T-helper 2 cell treated with Interferon-gamma antibody and Interleukin-4, amounts not matched to agents 5 μg/mL and 100 μg/mL, for 36 hours (primary cell): Measurements from ENCODE around the gene BLOC1S5.
A peak's percentile ranks its signal among the peaks of the same experiment; 100 is the strongest.
"Not testable (repeated sequence)": the region's sequence is repeated elsewhere in the genome, so short reads cannot be mapped to it uniquely, and the experiment has no call there.

Experiments
- DNase-seq: peaks from one replicate; pipeline ENCODE4 v3.0.0; 2021; ENCODE audit warnings: low spot score
- H3K27ac Mint-ChIP-seq: one replicate; pipeline ENCODE4 v1.8.0; 2021; ENCODE audit warnings: mild to moderate bottlenecking, mixed read lengths
- H3K27me3 Mint-ChIP-seq: one replicate; pipeline ENCODE4 v1.8.0; 2021; ENCODE audit warnings: low read depth, mixed read lengths
- H3K36me3 Mint-ChIP-seq: one replicate; pipeline ENCODE4 v1.8.0; 2021; ENCODE audit warnings: low read depth, mixed read lengths
- H3K4me1 Mint-ChIP-seq: one replicate; pipeline ENCODE4 v1.8.0; 2021; ENCODE audit warnings: low read depth, mixed read lengths
- H3K4me3 Mint-ChIP-seq: one replicate; pipeline ENCODE4 v1.8.0; 2022; ENCODE audit warnings: mild to moderate bottlenecking, moderate library complexity, mixed read lengths
- H3K9me3 Mint-ChIP-seq: one replicate; pipeline ENCODE4 v1.8.0; 2021; ENCODE audit warnings: mixed read lengths

BLOC1S5 gene

DNA sequence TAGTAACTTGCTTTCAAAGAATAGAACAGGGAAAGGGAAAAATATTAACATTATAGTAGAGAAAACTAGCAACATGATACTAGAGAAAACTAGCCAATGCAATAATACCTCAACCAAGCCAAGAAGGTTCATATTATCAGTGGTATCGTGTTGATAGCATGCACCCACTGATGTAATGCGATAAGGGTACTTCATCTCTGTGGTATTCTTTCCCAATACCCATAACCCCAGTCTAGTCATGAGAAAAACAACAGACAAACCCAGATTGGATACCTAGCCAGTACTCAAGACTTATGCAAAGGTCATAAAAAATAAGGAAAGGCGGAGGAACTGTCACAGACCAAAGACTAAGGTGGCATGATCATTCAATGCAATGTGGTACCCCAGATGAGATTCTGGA is 21.0 kb downstream of the BLOC1S5 start:
- Mint-ChIP-seq H3K27me3 (no peaks in the 10 kb centered on the region), H3K36me3 (peaks cover 48% of the 10 kb centered on the region), H3K9me3 (peaks cover 6% of the 10 kb centered on the region), H3K4me1 (no peaks in the 10 kb centered on the region), H3K4me3 (no peak overlapping the region), H3K27ac (no peak overlapping the region)
- DNase-seq, result no peak

GRCh38 chr6:8041913-8042583 is 22.1 kb downstream of the BLOC1S5 start:
- H3K36me3 Mint-ChIP-seq, result peaks cover 43% of the 10 kb centered on the region
- H3K9me3 Mint-ChIP-seq, result peaks cover 6% of the 10 kb centered on the region
- no peaks in the 10 kb centered on the region for H3K4me1 Mint-ChIP-seq
- DNase-seq, result no peak
- H3K27me3 Mint-ChIP-seq, result no peaks in the 10 kb centered on the region
- H3K4me3 Mint-ChIP-seq, result no peak overlapping the region
- no peak overlapping the region for H3K27ac Mint-ChIP-seq

- H3K27me3 Mint-ChIP-seq, H3K4me3 Mint-ChIP-seq, H3K27ac Mint-ChIP-seq, H3K4me1 Mint-ChIP-seq, DNase-seq: not testable (repeated sequence)
- peaks cover 16% of the 10 kb centered on the region for H3K9me3 Mint-ChIP-seq
- peaks cover 46% of the 10 kb centered on the region for H3K36me3 Mint-ChIP-seq
Measured at GRCh38 chr6:8034107-8034506, 30.1 kb downstream of the BLOC1S5 start.

- peaks cover 37% of the 10 kb centered on the region for H3K36me3 Mint-ChIP-seq
- H3K9me3 Mint-ChIP-seq, result peaks cover 16% of the 10 kb centered on the region
- H3K4me1 Mint-ChIP-seq, result peaks cover 11% of the 10 kb centered on the region
- no peak overlapping the region for H3K27ac Mint-ChIP-seq
- H3K27me3 Mint-ChIP-seq, result no peaks in the 10 kb centered on the region
- H3K4me3 Mint-ChIP-seq, result no peak overlapping the region
- DNase-seq, result no peak
Measured at GRCh38 chr6:8030920-8031319, 33.3 kb downstream of the BLOC1S5 start.

GRCh38 chr6:8029243-8029870 is 34.8 kb downstream of the BLOC1S5 start:
- peaks cover 16% of the 10 kb centered on the region for H3K9me3 Mint-ChIP-seq
- peaks cover 8% of the 10 kb centered on the region for H3K4me1 Mint-ChIP-seq
- H3K27me3 Mint-ChIP-seq, result no peaks in the 10 kb centered on the region
- peaks cover 29% of the 10 kb centered on the region for H3K36me3 Mint-ChIP-seq
- no peak overlapping the region for H3K4me3 Mint-ChIP-seq
- no peak for DNase-seq
- no peak overlapping the region for H3K27ac Mint-ChIP-seq

- Mint-ChIP-seq H3K9me3 (peaks cover 16% of the 10 kb centered on the region), H3K4me3 (no peak overlapping the region), H3K27me3 (no peaks in the 10 kb centered on the region), H3K36me3 (peaks cover 25% of the 10 kb centered on the region), H3K27ac (no peak overlapping the region), H3K4me1 (peaks cover 8% of the 10 kb centered on the region)
- no peak for DNase-seq
Measured at GRCh38 chr6:8027965-8028651, 36.1 kb downstream of the BLOC1S5 start.

DNA sequence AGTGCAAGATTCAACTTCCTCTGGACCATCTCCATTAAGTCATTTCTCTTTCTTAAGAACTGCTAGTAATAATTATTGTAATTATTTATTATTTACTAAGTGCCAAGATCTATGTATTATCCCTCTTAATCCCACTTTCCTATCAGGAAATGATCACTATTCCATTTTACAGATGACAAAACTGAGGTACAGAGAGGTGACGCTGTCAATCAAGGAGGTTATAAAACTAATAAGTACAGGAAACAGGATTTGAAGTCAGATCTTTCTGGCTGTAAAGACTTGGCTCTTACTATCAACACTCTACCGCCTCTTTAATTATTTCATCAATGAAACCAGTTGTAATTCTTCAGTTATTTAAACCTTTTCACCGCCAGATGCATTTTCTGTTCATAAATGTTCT is 37.4 kb downstream of the BLOC1S5 start:
- Mint-ChIP-seq H3K27ac (no peak overlapping the region), H3K4me3 (no peak overlapping the region), H3K27me3 (no peaks in the 10 kb centered on the region), H3K36me3 (peaks cover 15% of the 10 kb centered on the region), H3K4me1 (peaks cover 8% of the 10 kb centered on the region), H3K9me3 (peaks cover 3% of the 10 kb centered on the region)
- no peak for DNase-seq

GRCh38 chr6:8025191-8025590 is 39.0 kb downstream of the BLOC1S5 start:
- no peak overlapping the region for H3K27ac Mint-ChIP-seq
- no peak overlapping the region for H3K4me3 Mint-ChIP-seq
- H3K4me1 Mint-ChIP-seq, result peaks cover 8% of the 10 kb centered on the region
- H3K36me3 Mint-ChIP-seq, result peaks cover 10% of the 10 kb centered on the region
- H3K27me3 Mint-ChIP-seq, result no peaks in the 10 kb centered on the region
- no peaks in the 10 kb centered on the region for H3K9me3 Mint-ChIP-seq
- DNase-seq, result no peak

DNA sequence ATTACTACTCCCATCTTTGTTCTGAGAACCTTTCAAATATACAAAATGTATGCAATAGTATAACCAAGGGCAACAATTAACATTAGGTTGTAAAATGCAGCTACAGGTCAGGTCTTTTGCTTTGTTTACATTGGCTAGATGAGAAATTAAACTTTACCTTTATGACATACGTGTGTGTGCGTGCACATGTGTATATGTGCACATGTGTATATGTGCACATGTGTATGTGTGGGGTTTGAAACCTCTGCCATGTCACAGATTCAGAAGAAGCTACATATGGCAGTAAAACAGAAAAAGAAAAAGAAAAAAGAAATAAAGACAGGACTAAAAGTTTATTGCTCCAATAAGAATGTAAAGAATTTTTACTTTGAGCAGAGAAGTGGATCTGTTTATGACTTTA is 40.6 kb downstream of the BLOC1S5 start:
- Mint-ChIP-seq H3K27me3 (no peaks in the 10 kb centered on the region), H3K36me3 (peaks cover 8% of the 10 kb centered on the region), H3K4me3 (no peak overlapping the region), H3K9me3 (no peaks in the 10 kb centered on the region), H3K4me1 (peaks cover 5% of the 10 kb centered on the region), H3K27ac (no peak overlapping the region)
- no peak for DNase-seq

GRCh38 chr6:8020083-8020482 is 44.1 kb downstream of the BLOC1S5 start:
- DNase-seq, result no peak
- no peaks in the 10 kb centered on the region for H3K27me3 Mint-ChIP-seq
- H3K4me3 Mint-ChIP-seq, result no peak overlapping the region
- H3K4me1 Mint-ChIP-seq, result peaks cover 11% of the 10 kb centered on the region
- H3K9me3 Mint-ChIP-seq, result no peaks in the 10 kb centered on the region
- no peak overlapping the region for H3K27ac Mint-ChIP-seq
- H3K36me3 Mint-ChIP-seq, result peaks cover 10% of the 10 kb centered on the region

GRCh38 chr6:8017705-8018104 is 46.5 kb downstream of the BLOC1S5 start:
- peak overlapping the region; percentile 90 for H3K4me3 Mint-ChIP-seq
- H3K27ac Mint-ChIP-seq, result peak overlapping the region; percentile 97
- no peak for DNase-seq
- H3K36me3 Mint-ChIP-seq, result peaks cover 12% of the 10 kb centered on the region
- H3K9me3 Mint-ChIP-seq, result no peaks in the 10 kb centered on the region
- peaks cover 11% of the 10 kb centered on the region for H3K4me1 Mint-ChIP-seq
- no peaks in the 10 kb centered on the region for H3K27me3 Mint-ChIP-seq

GRCh38 chr6:8017276-8017701 is 46.9 kb downstream of the BLOC1S5 start:
- Mint-ChIP-seq H3K4me1 (peaks cover 11% of the 10 kb centered on the region), H3K27me3 (no peaks in the 10 kb centered on the region), H3K36me3 (peaks cover 12% of the 10 kb centered on the region), H3K27ac (peak overlapping the region; percentile 97), H3K4me3 (peak overlapping the region; percentile 90), H3K9me3 (no peaks in the 10 kb centered on the region)
- no peak for DNase-seq

- H3K4me3 Mint-ChIP-seq, result no peak overlapping the region
- no peak overlapping the region for H3K27ac Mint-ChIP-seq
- peaks cover 11% of the 10 kb centered on the region for H3K4me1 Mint-ChIP-seq
- DNase-seq, result no peak
- no peaks in the 10 kb centered on the region for H3K27me3 Mint-ChIP-seq
- no peaks in the 10 kb centered on the region for H3K9me3 Mint-ChIP-seq
- H3K36me3 Mint-ChIP-seq, result peaks cover 7% of the 10 kb centered on the region
Measured at GRCh38 chr6:8014947-8015346, 49.2 kb downstream of the BLOC1S5 start.

DNA sequence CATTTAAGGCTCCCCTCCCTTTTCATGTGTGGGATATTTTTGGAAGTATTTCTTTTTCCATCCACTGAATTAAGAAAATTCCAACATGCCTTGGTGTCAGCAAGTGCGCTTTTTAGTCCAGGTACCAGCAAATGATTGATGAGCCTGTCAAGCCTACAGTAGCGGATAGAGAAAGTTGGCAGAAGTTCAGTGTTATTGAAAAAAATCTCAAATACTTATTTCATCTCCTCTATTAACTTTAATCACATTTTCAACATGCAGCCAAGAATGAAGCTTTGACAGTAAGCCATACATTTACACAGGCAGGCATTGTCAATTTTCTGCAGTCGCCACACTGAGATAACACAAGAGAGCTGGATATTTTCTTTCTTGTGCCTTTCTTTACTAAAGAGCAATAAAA is 50.4 kb downstream of the BLOC1S5 start:
- no peaks in the 10 kb centered on the region for H3K27me3 Mint-ChIP-seq
- no peak overlapping the region for H3K27ac Mint-ChIP-seq
- H3K36me3 Mint-ChIP-seq, result peaks cover 5% of the 10 kb centered on the region

More for the DNA sequence above, 50.4 kb downstream of the BLOC1S5 start:
- Mint-ChIP-seq H3K4me3 (no peak overlapping the region), H3K9me3 (no peaks in the 10 kb centered on the region), H3K4me1 (peaks cover 11% of the 10 kb centered on the region)
- DNase-seq, result no peak
